PC-3 (cell line): ENCODE results near the gene IQCE.

Experiments used
- EZH2phosphoT487 ChIP-seq: fragments of 300-600 bp; sonication (generic); IDR thresholded peaks from 2 replicates; pipeline ENCODE4 v1.6.1; 2018; ENCODE audit warnings: mild to moderate bottlenecking, antibody characterized with exemption, low read length, borderline replicate concordance
- TF ChIP-seq, protein P1 (sequence below): fragments of 300-600 bp; sonication (generic); conservative IDR thresholded peaks from 2 replicates; pipeline ENCODE4 v1.5.1; 2017; ENCODE audit warnings: antibody characterized with exemption, low read depth, mild to moderate bottlenecking, low read length

DNA sequence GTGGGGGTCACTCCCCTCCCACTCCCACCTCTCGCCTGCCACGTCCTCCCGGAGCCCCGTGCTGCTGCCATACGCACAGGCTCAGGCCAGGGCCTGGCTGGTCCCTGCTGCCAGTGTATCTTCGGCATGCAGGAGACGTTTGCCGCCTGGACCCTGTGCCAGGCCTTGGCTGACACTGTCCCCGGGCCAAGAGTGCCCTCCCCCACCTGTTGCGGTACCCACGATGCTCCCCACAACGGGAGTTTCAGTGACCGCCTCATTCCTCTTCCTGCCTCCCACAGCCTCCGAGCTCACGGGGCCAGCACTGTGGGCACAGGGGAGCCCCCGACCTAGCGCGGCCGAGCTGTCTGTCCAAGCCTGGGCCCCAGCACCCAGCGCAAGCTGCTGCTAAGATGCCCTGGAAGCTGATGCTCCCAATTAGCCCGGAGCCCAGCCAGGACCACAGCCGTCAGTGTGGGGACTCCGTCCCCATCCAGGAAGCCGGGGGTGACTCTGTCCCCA, 80.5 kb downstream of the IQCE start:
- TF ChIP-seq, protein P1, sequence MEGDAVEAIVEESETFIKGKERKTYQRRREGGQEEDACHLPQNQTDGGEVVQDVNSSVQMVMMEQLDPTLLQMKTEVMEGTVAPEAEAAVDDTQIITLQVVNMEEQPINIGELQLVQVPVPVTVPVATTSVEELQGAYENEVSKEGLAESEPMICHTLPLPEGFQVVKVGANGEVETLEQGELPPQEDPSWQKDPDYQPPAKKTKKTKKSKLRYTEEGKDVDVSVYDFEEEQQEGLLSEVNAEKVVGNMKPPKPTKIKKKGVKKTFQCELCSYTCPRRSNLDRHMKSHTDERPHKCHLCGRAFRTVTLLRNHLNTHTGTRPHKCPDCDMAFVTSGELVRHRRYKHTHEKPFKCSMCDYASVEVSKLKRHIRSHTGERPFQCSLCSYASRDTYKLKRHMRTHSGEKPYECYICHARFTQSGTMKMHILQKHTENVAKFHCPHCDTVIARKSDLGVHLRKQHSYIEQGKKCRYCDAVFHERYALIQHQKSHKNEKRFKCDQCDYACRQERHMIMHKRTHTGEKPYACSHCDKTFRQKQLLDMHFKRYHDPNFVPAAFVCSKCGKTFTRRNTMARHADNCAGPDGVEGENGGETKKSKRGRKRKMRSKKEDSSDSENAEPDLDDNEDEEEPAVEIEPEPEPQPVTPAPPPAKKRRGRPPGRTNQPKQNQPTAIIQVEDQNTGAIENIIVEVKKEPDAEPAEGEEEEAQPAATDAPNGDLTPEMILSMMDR, result no peak
- no peak for TF ChIP-seq EZH2phosphoT487
